ENCODE data around the gene TAP2. TPM values are rescaled to one million over a fixed set of nuclear protein-coding genes. Genes with fewer than 3 reads are reported as not detected.

TAP2 gene
- total RNA-seq, 1 experiment from 2014 or later, result 93.0 TPM

DNA sequence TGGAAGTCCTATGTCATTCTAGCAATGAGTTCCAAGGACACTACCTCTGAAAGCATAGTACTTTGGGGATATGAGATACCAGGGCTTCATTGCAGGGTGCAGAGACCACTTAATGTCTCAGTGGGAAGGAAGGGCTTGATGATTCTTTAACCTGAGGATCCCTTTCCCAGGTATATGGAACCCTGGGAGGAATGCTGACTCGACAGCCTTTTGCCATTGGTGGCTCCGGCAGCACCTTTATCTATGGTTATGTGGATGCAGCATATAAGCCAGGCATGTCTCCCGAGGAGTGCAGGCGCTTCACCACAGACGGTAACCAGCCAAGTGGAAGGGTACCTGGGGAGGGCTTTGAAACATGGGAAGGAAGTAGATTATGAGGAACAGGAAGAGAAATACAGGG is 19.7 kb upstream of the TAP2 start:
- H3K27me3 ChIP-seq (ENCODE audit: low read length), result no peaks in the 10 kb centered on the region
- H3K79me2 ChIP-seq (ENCODE audit: low read length), result peaks cover 37% of the 10 kb centered on the region
- peaks cover 22% of the 10 kb centered on the region for H3K36me3 ChIP-seq (ENCODE audit: insufficient read depth, low read length)
- no peak overlapping the region for H2AFZ ChIP-seq (ENCODE audit: low read length)
- DNase-seq, result no peak
- H3K4me1 ChIP-seq (ENCODE audit: low read length), result peaks cover 22% of the 10 kb centered on the region
- no peak overlapping the region for H3K4me2 ChIP-seq (ENCODE audit: low read depth, low read length, poor library complexity, severe bottlenecking)
- no peaks in the 10 kb centered on the region for H4K20me1 ChIP-seq (ENCODE audit: insufficient read depth, low read depth, low read length)
- H3K9me2 ChIP-seq (replicated peaks; ENCODE audit: insufficient read depth, low read length), result no peaks in the 10 kb centered on the region
- no peak overlapping the region for H3K4me3 ChIP-seq (ENCODE audit: low read length)
- no peak overlapping the region for H3K27ac ChIP-seq (ENCODE audit: low read length)
- H3K9ac ChIP-seq (ENCODE audit: low read length), result no peak overlapping the region
- H3K9me3 ChIP-seq (ENCODE audit: low read length), result no peaks in the 10 kb centered on the region

GRCh38 chr6:32857156-32857891 is 18.8 kb upstream of the TAP2 start:
- H3K4me1 ChIP-seq (ENCODE audit: low read length), result peaks cover 22% of the 10 kb centered on the region
- H3K9ac ChIP-seq (ENCODE audit: low read length), result no peak overlapping the region; the same call in 1 of the 2 replicates
- peaks cover 22% of the 10 kb centered on the region for H3K36me3 ChIP-seq (ENCODE audit: insufficient read depth, low read length)
- no peak overlapping the region for H3K4me2 ChIP-seq (ENCODE audit: low read depth, low read length, poor library complexity, severe bottlenecking)
- H3K9me3 ChIP-seq (ENCODE audit: low read length), result no peaks in the 10 kb centered on the region
- H3K4me3 ChIP-seq (ENCODE audit: low read length), result no peak overlapping the region
- no peaks in the 10 kb centered on the region for H4K20me1 ChIP-seq (ENCODE audit: insufficient read depth, low read depth, low read length)
- no peaks in the 10 kb centered on the region for H3K9me2 ChIP-seq (replicated peaks; ENCODE audit: insufficient read depth, low read length)
- DNase-seq, result no peak
- H3K27me3 ChIP-seq (ENCODE audit: low read length), result no peaks in the 10 kb centered on the region
- H3K79me2 ChIP-seq (ENCODE audit: low read length), result peaks cover 46% of the 10 kb centered on the region
- H3K27ac ChIP-seq (ENCODE audit: low read length), result no peak overlapping the region
- no peak overlapping the region for H2AFZ ChIP-seq (ENCODE audit: low read length)

DNA sequence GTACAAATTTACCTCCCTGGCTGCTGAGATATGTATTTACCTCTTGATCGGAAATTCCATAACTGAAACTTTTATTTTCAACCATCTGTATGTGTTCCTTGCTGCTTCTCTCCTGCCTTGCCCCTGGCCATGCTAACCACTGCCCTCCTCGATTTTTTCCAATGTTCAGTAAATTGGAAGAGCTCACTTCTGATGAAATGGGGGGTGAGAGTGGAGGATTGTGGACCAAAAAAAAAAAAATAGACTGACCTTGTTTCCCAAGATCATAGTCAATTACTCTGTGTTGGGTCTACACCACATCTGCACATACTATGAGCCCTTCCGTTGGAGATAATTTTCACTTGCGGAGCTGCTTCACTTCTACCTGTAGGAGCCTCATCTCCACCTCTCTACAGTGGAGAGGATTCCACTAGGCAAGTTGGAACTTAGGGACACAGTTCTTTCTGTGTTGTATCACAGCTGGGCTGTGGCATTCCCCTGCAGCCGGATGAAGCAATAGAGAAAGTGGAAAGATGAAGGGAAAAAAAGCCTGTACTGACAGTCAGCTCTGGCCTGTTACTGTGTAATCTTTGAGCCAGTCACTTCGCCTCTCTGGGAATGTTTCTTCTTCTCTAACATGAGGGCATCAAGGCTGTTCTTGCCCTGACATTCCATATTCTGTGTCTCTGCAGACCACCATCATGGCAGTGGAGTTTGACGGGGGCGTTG is 17.1 kb upstream of the TAP2 start:
- H3K9me2 ChIP-seq (replicated peaks; ENCODE audit: insufficient read depth, low read length), result no peaks in the 10 kb centered on the region
- H3K4me1 ChIP-seq (ENCODE audit: low read length), result peaks cover 37% of the 10 kb centered on the region
- H3K9me3 ChIP-seq (ENCODE audit: low read length), result no peaks in the 10 kb centered on the region
- H3K79me2 ChIP-seq (ENCODE audit: low read length), result peaks cover 63% of the 10 kb centered on the region
- H3K9ac ChIP-seq (ENCODE audit: low read length), result peak overlapping the region; percentile 98
- no peaks in the 10 kb centered on the region for H3K27me3 ChIP-seq (ENCODE audit: low read length)
- no peaks in the 10 kb centered on the region for H4K20me1 ChIP-seq (ENCODE audit: insufficient read depth, low read depth, low read length)
- H3K36me3 ChIP-seq (ENCODE audit: insufficient read depth, low read length), result peaks cover 33% of the 10 kb centered on the region
- peak overlapping the region; percentile 81 for H3K4me3 ChIP-seq (ENCODE audit: low read length)
- no peak for DNase-seq
- peak overlapping the region; percentile 87 for H3K4me2 ChIP-seq (ENCODE audit: low read depth, low read length, poor library complexity, severe bottlenecking)
- H2AFZ ChIP-seq (ENCODE audit: low read length), result no peak overlapping the region
- H3K27ac ChIP-seq (ENCODE audit: low read length), result peak overlapping the region; percentile 85

GRCh38 chr6:32854376-32855178 is 16.0 kb upstream of the TAP2 start:
- Histone ChIP-seq H3K79me2 (ENCODE audit: low read length) (peaks cover 72% of the 10 kb centered on the region), H3K4me1 (ENCODE audit: low read length) (peaks cover 37% of the 10 kb centered on the region), H3K27me3 (ENCODE audit: low read length) (no peaks in the 10 kb centered on the region), H3K9me2 (replicated peaks; ENCODE audit: insufficient read depth, low read length) (no peaks in the 10 kb centered on the region), H3K4me2 (ENCODE audit: low read depth, low read length, poor library complexity, severe bottlenecking) (peak overlapping the region; percentile 87), H3K27ac (ENCODE audit: low read length) (peak overlapping the region; percentile 85), H3K9ac (ENCODE audit: low read length) (peak overlapping the region; percentile 98), H3K9me3 (ENCODE audit: low read length) (no peaks in the 10 kb centered on the region), H4K20me1 (ENCODE audit: insufficient read depth, low read depth, low read length) (no peaks in the 10 kb centered on the region), H3K36me3 (ENCODE audit: insufficient read depth, low read length) (peaks cover 39% of the 10 kb centered on the region), H2AFZ (ENCODE audit: low read length) (no peak overlapping the region), H3K4me3 (ENCODE audit: low read length) (peak overlapping the region; percentile 81)
- DNase-seq, result peak; percentile 86

DNA sequence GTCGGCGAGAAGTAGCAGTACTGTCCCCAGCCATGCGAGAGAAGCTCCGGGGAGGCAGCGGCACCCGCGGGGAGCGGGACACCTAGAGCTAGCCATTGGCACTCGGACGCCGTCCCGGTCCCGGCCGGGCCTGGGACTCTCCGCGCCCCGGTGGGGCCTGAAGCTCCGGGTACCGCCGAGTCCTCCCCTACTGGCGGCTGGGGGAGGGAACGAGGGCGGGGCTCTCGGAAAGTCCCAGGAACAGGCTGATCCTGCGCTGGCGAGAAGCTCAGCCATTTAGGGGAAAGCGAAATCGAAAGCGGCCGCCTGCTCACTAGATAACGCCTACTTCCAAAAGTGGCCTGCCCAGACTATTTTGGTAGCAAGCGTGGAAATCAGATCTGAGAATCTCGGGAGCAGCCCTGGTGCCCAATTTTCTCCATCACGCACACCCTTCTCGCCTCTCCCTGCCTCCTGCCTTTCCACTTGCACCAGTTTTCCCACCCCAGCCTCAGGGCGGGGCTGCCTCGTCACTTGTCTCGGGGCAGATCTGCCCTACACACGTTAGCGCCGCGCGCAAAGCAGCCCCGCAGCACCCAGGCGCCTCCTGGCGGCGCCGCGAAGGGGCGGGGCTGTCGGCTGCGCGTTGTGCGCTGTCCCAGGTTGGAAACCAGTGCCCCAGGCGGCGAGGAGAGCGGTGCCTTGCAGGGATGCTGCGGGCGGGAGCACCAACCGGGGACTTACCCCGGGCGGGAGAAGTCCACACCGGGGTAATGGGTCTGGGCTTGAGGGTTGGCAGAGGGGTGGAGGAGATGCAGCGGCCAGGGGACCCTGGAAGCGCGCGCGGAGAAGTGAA is 15.2 kb upstream of the TAP2 start, which contains the start of the genes PSMB9 and TAP1:
TSS of gene PSMB9 (plus strand) at position 652 of the 835 bp plus-strand sequence. CDS start at position 690, 38 bp downstream.
TSS of gene TAP1 (minus strand) at position 164 of the 835 bp plus-strand sequence. CDS start at position 96, 68 bp downstream.
- H3K79me2 ChIP-seq (ENCODE audit: low read length), result peaks cover 77% of the 10 kb centered on the region

GRCh38 chr6:32852844-32853540 is 14.5 kb upstream of the TAP2 start:
- Histone ChIP-seq H2AFZ (ENCODE audit: low read length) (no peak overlapping the region; the same call in 1 of the 2 replicates), H3K27me3 (ENCODE audit: low read length) (no peaks in the 10 kb centered on the region), H4K20me1 (ENCODE audit: insufficient read depth, low read depth, low read length) (no peaks in the 10 kb centered on the region), H3K27ac (ENCODE audit: low read length) (peak overlapping the region; percentile 85), H3K9me3 (ENCODE audit: low read length) (no peaks in the 10 kb centered on the region), H3K4me2 (ENCODE audit: low read depth, low read length, poor library complexity, severe bottlenecking) (peak overlapping the region; percentile 87), H3K9me2 (replicated peaks; ENCODE audit: insufficient read depth, low read length) (no peaks in the 10 kb centered on the region), H3K79me2 (ENCODE audit: low read length) (peaks cover 83% of the 10 kb centered on the region), H3K4me1 (ENCODE audit: low read length) (peaks cover 46% of the 10 kb centered on the region), H3K9ac (ENCODE audit: low read length) (peak overlapping the region; percentile 98), H3K4me3 (ENCODE audit: low read length) (peak overlapping the region; percentile 81), H3K36me3 (ENCODE audit: insufficient read depth, low read length) (peaks cover 35% of the 10 kb centered on the region)
- DNase-seq, result peak; percentile 74

More for the DNA sequence above, 15.2 kb upstream of the TAP2 start, which contains the start of the genes PSMB9 and TAP1:
- Histone ChIP-seq H3K9me2 (replicated peaks; ENCODE audit: insufficient read depth, low read length) (no peaks in the 10 kb centered on the region), H2AFZ (ENCODE audit: low read length) (peak within 1 kb of the TSS; percentile 39; the same call in 1 of the 2 replicates), H3K4me2 (ENCODE audit: low read depth, low read length, poor library complexity, severe bottlenecking) (peak within 1 kb of the TSS; percentile 87), H3K9me3 (ENCODE audit: low read length) (no peaks in the 10 kb centered on the region), H3K27ac (ENCODE audit: low read length) (peak within 1 kb of the TSS; percentile 85), H4K20me1 (ENCODE audit: insufficient read depth, low read depth, low read length) (no peaks in the 10 kb centered on the region), H3K27me3 (ENCODE audit: low read length) (no peaks in the 10 kb centered on the region), H3K9ac (ENCODE audit: low read length) (peak within 1 kb of the TSS; percentile 98), H3K4me1 (ENCODE audit: low read length) (peaks cover 41% of the 10 kb centered on the region), H3K36me3 (ENCODE audit: insufficient read depth, low read length) (peaks cover 36% of the 10 kb centered on the region), H3K4me3 (ENCODE audit: low read length) (peak within 1 kb of the TSS; percentile 81)
- DNase-seq, result peak; percentile 96
